Spleen (tissue), 11 donors: ENCODE data around the gene TTC22. TPM values are rescaled to one million over a fixed set of nuclear protein-coding genes. Genes with fewer than 3 reads are reported as not detected.

Experiments used
- DNase-seq: peaks from one replicate; pipeline ENCODE4 v3.0.0-alpha.2; 2020
- H3K27ac ChIP-seq, 8 donors: fragments of 200-600 bp; sonication (generic) in 7 of 8; 1 replicate in 4 of 8; 2 replicates in 4 of 8; pipeline versions ENCODE4 v1.5.0 to v1.8.0; 2016 to 2021; ENCODE audit warnings: inconsistent platforms in 4 of 8, mild to moderate bottlenecking in 4 of 8, moderate library complexity in 1 of 8
- H3K27me3 ChIP-seq, 7 donors: fragments of 200-600 bp; sonication (generic) in 6 of 7; replicated peaks in 1 of 7; 1 replicate in 4 of 7; 2 replicates in 3 of 7; pipeline versions ENCODE4 v1.5.0 to v1.8.0; 2016 to 2021; ENCODE audit warnings: inconsistent platforms in 3 of 7, mild to moderate bottlenecking in 1 of 7
- H3K36me3 ChIP-seq, 6 donors: fragments of 200-600 bp; sonication (generic) in 5 of 6; 1 replicate in 4 of 6; 2 replicates in 2 of 6; pipeline versions ENCODE4 v1.5.0 to v1.8.0; 2016 to 2021; ENCODE audit warnings: inconsistent platforms in 2 of 6
- H3K4me1 ChIP-seq, 6 donors: fragments of 200-600 bp; sonication (generic) in 5 of 6; 1 replicate in 3 of 6; 2 replicates in 3 of 6; pipeline versions ENCODE4 v1.5.0 to v1.8.0; 2016 to 2021; ENCODE audit warnings: inconsistent platforms in 3 of 6
- H3K4me3 ChIP-seq, 8 donors: fragments of 200-600 bp; sonication (generic) in 7 of 8; 1 replicate in 4 of 8; 2 replicates in 4 of 8; pipeline versions ENCODE4 v1.5.0 to v1.8.0; 2016 to 2021; ENCODE audit warnings: inconsistent platforms in 4 of 8, mild to moderate bottlenecking in 4 of 8, moderate library complexity in 2 of 8
- H3K9me3 ChIP-seq, 8 donors: fragments of 200-600 bp; sonication (generic) in 7 of 8; 1 replicate in 4 of 8; 2 replicates in 4 of 8; pipeline versions ENCODE4 v1.5.0 to v1.8.0; 2016 to 2021; ENCODE audit warnings: inconsistent platforms in 4 of 8
- POLR2A ChIP-seq, 3 donors: fragments of 450-650 bp; IDR thresholded peaks; one replicate each; pipeline ENCODE4 v1.5.1; 2017; ENCODE audit warnings: antibody characterized with exemption in 3 of 3, mild to moderate bottlenecking in 1 of 3
- POLR2AphosphoS5 ChIP-seq, 3 donors: sonication (generic); formaldehyde crosslinking; IDR thresholded peaks; one replicate each; pipeline ENCODE4 v1.5.1; 2017; ENCODE audit warnings: antibody characterized with exemption in 3 of 3
- WGBS, 5 donors: extraction: QIAGEN DNeasy Blood & Tissue Kit in 3 of 5; methylation state at CpG; one replicate each; pipeline versions ENCODE4 v1.1.5 to v1.1.7; 2013 to 2018; 5-methylcytosine and 5-hydroxymethylcytosine counted together
- intact Hi-C: fragments of 100-400 bp; cut with DNase I; formaldehyde crosslinking; loops from one replicate; pipeline ENCODE4 v1.15.0; 2023; ENCODE audit warnings: low total_unique reads
- polyA plus RNA-seq, 3 donors: library from polyadenylated mRNA; stranded (reverse); fragments of 200-250 nt; gene quantifications; one replicate each; pipeline ENCODE4 v1.2.1, GENCODE V29; 2013
- total RNA-seq, 7 donors: library from RNA; depleted of rRNA in 3 of 7; stranded (reverse); fragments of >200 nt in 3 of 7; fragmentation: NEBNext Ultra II Directional in 4 of 7; extraction: Animal tissue kit (Norgen Biotek cat#: 25700) in 4 of 7; gene quantifications; one replicate each; pipeline versions ENCODE4 v1.1.0 to v1.2.1, GENCODE V29; 2016 to 2021
- TF ChIP-seq, protein P1 (sequence below), 11 experiments: fragments of 200-600 bp in 7 of 11; fragments of 450-650 bp in 4 of 11; sonication (generic) in 4 of 11; IDR thresholded peaks in 8 of 11; conservative IDR thresholded peaks in 3 of 11; 1 replicate in 7 of 11; 2 replicates in 4 of 11; pipeline versions ENCODE4 v1.4.0 to v1.8.0; 2016 to 2021; ENCODE audit warnings: antibody characterized with exemption in 11 of 11, inconsistent platforms in 4 of 11, mild to moderate bottlenecking in 1 of 11
- donor health status: healthy with polysubstance abuse.
- donor health status: DM: no; HTN: no; CAD: no; lungs with moderate emphysema.
- donor health status: DM: no; HTN: no; CAD: no.
- donor health status: Bipolar disorder and iron deficiency.
- donor health status: healthy.
- donor health status: DM: no; HTN: no; CAD: no.
- donor health status: DM: yes; HTN: yes; CAD: no.

Gene TTC22
- total and polyA plus RNA-seq, 10 donors: 0.73 to 6.4 (median 3.5) TPM

DNA sequence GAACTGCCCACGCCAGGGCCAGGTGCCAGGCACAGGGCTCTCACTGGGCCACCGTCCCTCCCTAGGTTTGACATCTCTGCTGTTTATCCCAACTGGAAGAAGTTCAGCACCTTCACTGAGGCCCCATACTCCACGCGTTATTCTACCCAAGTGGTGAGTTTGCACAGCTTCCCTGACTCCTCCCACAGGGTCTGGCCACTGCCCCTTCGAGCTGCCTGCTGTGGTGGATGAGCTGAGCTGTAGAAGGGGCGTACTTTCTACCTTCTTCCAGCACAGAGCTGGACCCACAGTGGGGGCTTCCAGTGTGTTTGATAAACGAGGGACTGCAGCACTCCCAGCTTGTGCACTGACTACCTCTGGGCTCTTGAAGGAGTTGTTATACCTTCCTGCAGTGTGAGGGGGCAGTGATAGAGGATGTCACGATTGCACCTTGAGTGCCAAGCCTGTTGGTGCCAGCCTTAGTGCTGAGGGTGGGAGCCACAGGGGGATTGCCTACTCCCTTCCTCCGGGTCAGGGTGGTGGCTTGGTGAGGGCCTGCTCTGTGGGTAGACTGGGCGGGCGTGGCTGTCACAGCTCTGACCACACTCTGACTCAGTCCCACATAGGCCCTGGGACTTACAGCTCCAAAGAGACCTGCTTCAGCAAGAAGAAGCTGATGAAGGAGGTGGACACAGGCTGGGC lies 5.9 kb upstream of the TTC22 start:
- no peak for TF ChIP-seq POLR2A (IDR thresholded peaks at IDR 0.05)
- peak in 1 of 3 donors; percentile 15 for TF ChIP-seq POLR2AphosphoS5 (IDR thresholded peaks at IDR 0.05)
- Histone ChIP-seq H3K36me3 (no peaks in the 10 kb centered on the region), H3K27ac (peak overlapping the region in 3 of 8 donors; percentile 26 to 35 (median 30)), H3K4me1 (peaks cover 0 to 19% (median 7%) of the 10 kb centered on the region in 6 donors), H3K27me3 (peaks cover 0 to under 1% (median 0%) of the 10 kb centered on the region in 7 donors), H3K4me3 (no peak overlapping the region), H3K9me3 (no peaks in the 10 kb centered on the region)
- WGBS, 5 donors: 69 to 82% (median 75%) methylated on average over 11 of the region's 11 CpGs
- intact Hi-C loops: loop anchor here (10.0 kb wide), 2 partner anchors 312 to 742 kb away; no protein-coding TSS in a partner anchor
- DNase-seq: no peak

DNA sequence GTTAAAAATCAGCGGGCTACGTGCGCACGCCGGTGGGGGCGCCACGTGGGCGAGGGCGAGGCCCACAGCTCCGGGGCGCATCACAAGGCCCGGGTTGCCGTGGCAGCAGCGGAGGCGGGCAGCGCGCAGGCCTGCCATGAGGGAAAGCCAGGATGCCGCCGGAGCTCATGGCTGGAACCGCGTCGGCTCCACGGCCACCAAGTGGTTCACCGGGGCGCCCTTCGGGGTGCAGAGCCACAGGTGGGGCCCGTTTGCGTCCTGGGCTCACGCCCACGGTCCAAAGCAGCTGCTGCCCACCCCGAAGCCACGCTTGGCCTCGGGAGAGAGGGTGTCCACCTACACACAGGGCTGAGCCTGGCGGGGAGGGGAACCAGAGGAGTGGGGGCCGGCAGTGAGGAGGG lies 4.9 kb upstream of the TTC22 start:
- peaks cover 0 to 12% (median 6%) of the 10 kb centered on the region in 7 donors for H3K27me3 ChIP-seq
- no peaks in the 10 kb centered on the region for H3K36me3 ChIP-seq
- intact Hi-C loops: loop anchor here (10.0 kb wide), 2 partner anchors 311 to 741 kb away; no protein-coding TSS in a partner anchor
- H3K4me1 ChIP-seq: peaks cover 6 to 30% (median 17%) of the 10 kb centered on the region in 6 donors
- H3K27ac ChIP-seq: no peak overlapping the region
- WGBS, 5 donors: 78 to 94% (median 90%) methylated on average over 19 to 35 of the region's 35 CpGs
- TF ChIP-seq POLR2AphosphoS5 (IDR thresholded peaks at IDR 0.05) (no peak), POLR2A (IDR thresholded peaks at IDR 0.05) (no peak)
- TF ChIP-seq, protein P1, sequence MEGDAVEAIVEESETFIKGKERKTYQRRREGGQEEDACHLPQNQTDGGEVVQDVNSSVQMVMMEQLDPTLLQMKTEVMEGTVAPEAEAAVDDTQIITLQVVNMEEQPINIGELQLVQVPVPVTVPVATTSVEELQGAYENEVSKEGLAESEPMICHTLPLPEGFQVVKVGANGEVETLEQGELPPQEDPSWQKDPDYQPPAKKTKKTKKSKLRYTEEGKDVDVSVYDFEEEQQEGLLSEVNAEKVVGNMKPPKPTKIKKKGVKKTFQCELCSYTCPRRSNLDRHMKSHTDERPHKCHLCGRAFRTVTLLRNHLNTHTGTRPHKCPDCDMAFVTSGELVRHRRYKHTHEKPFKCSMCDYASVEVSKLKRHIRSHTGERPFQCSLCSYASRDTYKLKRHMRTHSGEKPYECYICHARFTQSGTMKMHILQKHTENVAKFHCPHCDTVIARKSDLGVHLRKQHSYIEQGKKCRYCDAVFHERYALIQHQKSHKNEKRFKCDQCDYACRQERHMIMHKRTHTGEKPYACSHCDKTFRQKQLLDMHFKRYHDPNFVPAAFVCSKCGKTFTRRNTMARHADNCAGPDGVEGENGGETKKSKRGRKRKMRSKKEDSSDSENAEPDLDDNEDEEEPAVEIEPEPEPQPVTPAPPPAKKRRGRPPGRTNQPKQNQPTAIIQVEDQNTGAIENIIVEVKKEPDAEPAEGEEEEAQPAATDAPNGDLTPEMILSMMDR (IDR thresholded peaks at IDR 0.05 in 8 of 11, conservative IDR thresholded peaks at IDR 0.05 in 3 of 11): no peak
- no peak overlapping the region for H3K4me3 ChIP-seq
- no peak for DNase-seq
- H3K9me3 ChIP-seq: no peaks in the 10 kb centered on the region

DNA sequence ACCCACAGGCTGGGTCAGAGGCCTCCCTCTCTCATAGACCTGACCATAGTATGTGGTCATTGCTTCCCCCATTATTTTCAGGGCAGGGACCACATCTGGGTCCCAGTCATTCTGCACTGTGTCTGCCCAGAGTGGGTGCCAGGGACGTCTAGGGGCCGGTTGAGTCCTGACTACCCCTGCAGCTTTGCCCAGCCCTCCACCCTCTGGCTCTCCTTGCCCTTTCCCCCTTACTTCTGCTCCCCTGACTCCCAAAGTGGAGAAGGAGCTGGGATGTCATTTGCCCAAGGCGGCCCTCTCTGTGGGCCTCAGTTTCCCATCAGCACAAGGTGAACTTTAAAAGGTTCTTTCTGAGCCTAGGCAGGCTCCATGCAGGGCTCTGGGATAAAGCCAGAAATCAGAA lies 4.3 kb upstream of the TTC22 start:
- Histone ChIP-seq H3K9me3 (no peaks in the 10 kb centered on the region), H3K4me3 (no peak overlapping the region), H3K4me1 (peaks cover 6 to 33% (median 22%) of the 10 kb centered on the region in 6 donors), H3K27me3 (peaks cover 0 to 17% (median 11%) of the 10 kb centered on the region in 7 donors), H3K27ac (no peak overlapping the region), H3K36me3 (no peaks in the 10 kb centered on the region)
- no peak for TF ChIP-seq POLR2AphosphoS5 (IDR thresholded peaks at IDR 0.05)
- no peak for DNase-seq
- 93 to 98% (median 96%) methylated on average over 3 of the region's 3 CpGs for WGBS, 5 donors
- intact Hi-C loops: loop anchor here (10.0 kb wide), 2 partner anchors 311 to 741 kb away; no protein-coding TSS in a partner anchor

DNA sequence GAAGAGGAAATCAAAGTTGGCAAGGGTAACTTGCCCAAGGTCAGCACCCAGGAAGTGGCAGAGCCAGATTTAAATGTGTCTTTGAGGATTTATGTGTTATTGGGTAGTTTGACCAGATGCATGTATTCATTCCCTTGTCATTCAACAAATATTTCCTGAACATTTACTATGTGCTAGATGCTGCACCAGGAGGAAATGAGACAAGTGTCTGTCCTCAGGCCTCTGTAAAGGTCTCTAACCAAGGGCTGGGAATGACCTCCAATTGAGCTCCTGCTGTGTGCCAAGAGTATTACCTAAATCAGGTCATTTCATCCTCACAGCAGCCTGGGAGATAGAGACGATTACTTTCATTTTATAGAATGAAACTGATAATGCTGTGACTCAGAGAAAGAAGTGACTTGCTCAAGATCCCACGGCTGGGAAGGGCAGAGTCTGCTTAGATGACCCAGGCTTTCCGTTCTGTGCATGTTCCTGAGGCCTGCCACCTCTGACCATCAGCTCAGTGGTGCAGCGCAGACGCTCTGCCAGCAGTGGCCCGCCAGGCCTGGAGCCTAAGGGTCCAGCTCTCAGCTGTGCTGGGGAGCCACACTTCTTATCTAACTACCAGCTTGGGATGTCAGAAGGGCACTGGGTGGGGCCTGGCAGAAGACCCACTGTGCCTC lies 3.5 kb upstream of the TTC22 start:
- Histone ChIP-seq H3K36me3 (no peaks in the 10 kb centered on the region), H3K9me3 (no peaks in the 10 kb centered on the region), H3K4me3 (no peak overlapping the region), H3K27ac (peak overlapping the region in 1 of 8 donors; percentile 43), H3K4me1 (peaks cover 9 to 39% (median 29%) of the 10 kb centered on the region in 6 donors), H3K27me3 (peaks cover 0 to 22% (median 15%) of the 10 kb centered on the region in 7 donors)
- intact Hi-C loops: loop anchor here (10.0 kb wide), 2 partner anchors 310 to 740 kb away; no protein-coding TSS in a partner anchor
- WGBS, 5 donors: 41 to 85% (median 69%) methylated on average over 3 to 6 of the region's 6 CpGs
- DNase-seq: no peak
- no peak for TF ChIP-seq POLR2A (IDR thresholded peaks at IDR 0.05)
- TF ChIP-seq POLR2AphosphoS5 (IDR thresholded peaks at IDR 0.05): no peak
- TF ChIP-seq, protein P1 (IDR thresholded peaks at IDR 0.05 in 8 of 11, conservative IDR thresholded peaks at IDR 0.05 in 3 of 11): no peak
